ENCODE results near the gene BTRC.
A peak's percentile ranks its signal among the peaks of the same experiment; 100 is the strongest.

Gene BTRC

DNA sequence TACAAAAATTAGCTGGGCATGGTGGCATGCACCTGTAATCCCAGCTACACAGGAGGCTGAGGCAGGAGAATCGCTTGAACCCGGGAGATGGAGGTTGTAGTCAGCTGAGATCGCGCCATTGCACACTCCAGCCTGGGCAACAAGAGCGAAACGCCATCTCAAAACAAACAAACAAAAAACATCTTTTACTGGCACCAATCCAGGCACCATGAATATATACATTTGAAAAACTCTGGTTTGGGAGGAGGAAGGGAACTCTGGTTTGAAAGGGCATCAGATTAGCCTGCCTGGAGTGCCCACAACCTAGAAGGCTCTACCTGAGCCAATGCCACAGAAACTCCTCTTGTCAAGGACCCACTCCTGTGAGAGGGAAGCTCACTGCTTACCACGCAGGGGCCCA is 218.2 kb downstream of the BTRC start:
- TF ChIP-seq, protein P1, sequence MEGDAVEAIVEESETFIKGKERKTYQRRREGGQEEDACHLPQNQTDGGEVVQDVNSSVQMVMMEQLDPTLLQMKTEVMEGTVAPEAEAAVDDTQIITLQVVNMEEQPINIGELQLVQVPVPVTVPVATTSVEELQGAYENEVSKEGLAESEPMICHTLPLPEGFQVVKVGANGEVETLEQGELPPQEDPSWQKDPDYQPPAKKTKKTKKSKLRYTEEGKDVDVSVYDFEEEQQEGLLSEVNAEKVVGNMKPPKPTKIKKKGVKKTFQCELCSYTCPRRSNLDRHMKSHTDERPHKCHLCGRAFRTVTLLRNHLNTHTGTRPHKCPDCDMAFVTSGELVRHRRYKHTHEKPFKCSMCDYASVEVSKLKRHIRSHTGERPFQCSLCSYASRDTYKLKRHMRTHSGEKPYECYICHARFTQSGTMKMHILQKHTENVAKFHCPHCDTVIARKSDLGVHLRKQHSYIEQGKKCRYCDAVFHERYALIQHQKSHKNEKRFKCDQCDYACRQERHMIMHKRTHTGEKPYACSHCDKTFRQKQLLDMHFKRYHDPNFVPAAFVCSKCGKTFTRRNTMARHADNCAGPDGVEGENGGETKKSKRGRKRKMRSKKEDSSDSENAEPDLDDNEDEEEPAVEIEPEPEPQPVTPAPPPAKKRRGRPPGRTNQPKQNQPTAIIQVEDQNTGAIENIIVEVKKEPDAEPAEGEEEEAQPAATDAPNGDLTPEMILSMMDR (IDR thresholded peaks at IDR 0.05; ENCODE audit: low read depth, low read length) = no peak
- H3K27me3 ChIP-seq (ENCODE audit: insufficient read depth, low read depth, severe bottlenecking) = no peaks in the 10 kb centered on the region
- no peak overlapping the region for H3K27ac ChIP-seq
- no peak for DNase-seq
- peaks cover 8% of the 10 kb centered on the region for H3K9me3 ChIP-seq (ENCODE audit: severe bottlenecking)
- H3K36me3 ChIP-seq = no peaks in the 10 kb centered on the region
- no peak overlapping the region for H3K4me3 ChIP-seq (ENCODE audit: low read depth, low read length)

DNA sequence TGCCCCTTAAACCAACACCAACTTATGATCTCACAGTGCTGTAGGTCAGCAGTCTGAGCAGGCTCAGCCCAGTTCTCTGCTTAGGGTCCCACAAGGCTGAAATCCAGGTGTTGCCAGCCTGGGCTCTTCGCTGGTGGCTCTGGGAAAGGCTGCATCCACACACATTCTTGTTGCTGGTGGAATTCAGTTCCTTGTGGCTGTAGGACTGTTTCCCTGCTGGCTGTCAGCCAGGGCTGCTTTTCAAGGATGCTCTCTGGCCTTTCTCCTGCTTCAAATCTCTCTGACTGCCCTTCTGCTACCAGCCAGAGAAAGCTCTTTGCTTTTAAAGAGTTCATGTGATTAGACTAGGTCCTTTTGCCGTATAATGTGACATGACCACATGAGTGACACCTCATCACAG is 218.8 kb downstream of the BTRC start:
- DNase-seq = no peak
- no peaks in the 10 kb centered on the region for H3K36me3 ChIP-seq
- H3K27me3 ChIP-seq (ENCODE audit: insufficient read depth, low read depth, severe bottlenecking) = no peaks in the 10 kb centered on the region
- TF ChIP-seq, protein P1 (IDR thresholded peaks at IDR 0.05; ENCODE audit: low read depth, low read length) = no peak
- H3K9me3 ChIP-seq (ENCODE audit: severe bottlenecking) = peaks cover 9% of the 10 kb centered on the region
- H3K27ac ChIP-seq = no peak overlapping the region
- H3K4me3 ChIP-seq (ENCODE audit: low read depth, low read length) = no peak overlapping the region

GRCh38 chr10:101573885-101574753 is 220.2 kb downstream of the BTRC start:
- Histone ChIP-seq H3K9me3 (ENCODE audit: severe bottlenecking) (peaks cover 9% of the 10 kb centered on the region), H3K27ac (no peak overlapping the region), H3K27me3 (ENCODE audit: insufficient read depth, low read depth, severe bottlenecking) (no peaks in the 10 kb centered on the region), H3K36me3 (no peaks in the 10 kb centered on the region), H3K4me3 (ENCODE audit: low read depth, low read length) (no peak overlapping the region)
- TF ChIP-seq, protein P1 (IDR thresholded peaks at IDR 0.05; ENCODE audit: low read depth, low read length) = no peak
- no peak for DNase-seq

GRCh38 chr10:101575091-101575490 is 221.1 kb downstream of the BTRC start:
- no peak for DNase-seq
- Histone ChIP-seq H3K27ac (peak overlapping the region; percentile 48; the same call in 1 of the 2 replicates), H3K9me3 (ENCODE audit: severe bottlenecking) (peaks cover 9% of the 10 kb centered on the region), H3K4me3 (ENCODE audit: low read depth, low read length) (no peak overlapping the region), H3K36me3 (peaks cover 5% of the 10 kb centered on the region; the same call in 1 of the 2 replicates), H3K27me3 (ENCODE audit: insufficient read depth, low read depth, severe bottlenecking) (no peaks in the 10 kb centered on the region)
- TF ChIP-seq, protein P1 (IDR thresholded peaks at IDR 0.05; ENCODE audit: low read depth, low read length) = no peak

- TF ChIP-seq, protein P1 (IDR thresholded peaks at IDR 0.05; ENCODE audit: low read depth, low read length) = no peak
Measured at GRCh38 chr10:101575580-101576210, 221.7 kb downstream of the BTRC start.

More at GRCh38 chr10:101575580-101576210, 221.7 kb downstream of the BTRC start:
- H3K27me3 ChIP-seq (ENCODE audit: insufficient read depth, low read depth, severe bottlenecking) = no peaks in the 10 kb centered on the region
- H3K36me3 ChIP-seq = peaks cover 5% of the 10 kb centered on the region
- H3K9me3 ChIP-seq (ENCODE audit: severe bottlenecking) = peaks cover 9% of the 10 kb centered on the region
- no peak overlapping the region for H3K4me3 ChIP-seq (ENCODE audit: low read depth, low read length)
- DNase-seq = no peak
- peak overlapping the region; percentile 48 for H3K27ac ChIP-seq

Data from WERI-Rb-1 (cell line).